ENCODE results near the gene AFF3. TPM values are rescaled to one million over a fixed set of nuclear protein-coding genes. Genes with fewer than 3 reads are reported as not detected.

The AFF3 gene
- total and polyA plus RNA-seq, 2 of the 4 experiments (the other 2 are of a cell fraction) = 12.9 to 14.3 TPM

DNA sequence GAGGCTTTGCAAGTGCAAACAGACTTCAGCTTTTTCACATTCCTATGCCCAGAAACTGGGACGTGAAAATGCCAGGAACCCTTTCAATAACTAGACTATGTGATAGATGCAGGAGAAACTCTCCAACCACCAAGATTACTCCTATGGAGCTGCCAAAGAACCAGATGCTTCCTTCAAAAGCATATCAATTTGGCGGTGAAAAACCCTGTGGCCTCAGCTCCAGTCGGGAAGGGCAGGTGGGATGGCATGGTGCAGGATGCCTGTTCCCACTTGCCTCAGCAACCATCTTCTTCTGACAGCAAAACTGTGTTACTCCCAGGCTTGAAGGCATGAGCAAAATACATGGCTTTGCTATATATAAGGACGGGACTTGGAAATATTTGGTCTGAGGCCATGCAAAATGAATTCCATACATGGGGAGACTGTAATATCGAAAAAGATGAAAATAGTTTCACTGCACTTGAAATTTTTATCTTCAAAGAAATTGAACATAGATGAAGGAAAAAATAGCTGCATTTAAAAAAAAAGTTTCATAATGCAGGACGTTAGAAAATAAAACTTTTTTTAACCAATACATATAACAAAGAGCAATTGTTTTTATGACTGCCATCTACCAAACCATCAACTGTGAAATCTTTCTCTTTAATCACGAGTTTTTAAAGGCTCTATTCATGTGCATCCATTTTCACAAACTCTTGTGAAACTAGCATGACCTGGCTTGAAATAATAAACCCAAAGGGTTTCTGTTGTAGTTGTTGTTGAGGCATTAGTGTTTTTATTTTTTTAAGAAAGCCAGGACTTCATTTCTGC is 99.1 kb downstream of the AFF3 start:
- Histone ChIP-seq H3K27ac (ENCODE audit: insufficient read depth, low read length) (no peak overlapping the region), H2BK5ac (ENCODE audit: low read depth, low read length, poor library complexity, severe bottlenecking) (no peak overlapping the region), H3K4me1 (ENCODE audit: control insufficient read depth, insufficient read depth, low read length) (peaks cover 2% of the 10 kb centered on the region), H2AK9ac (replicated peaks; ENCODE audit: low read depth, low read length, poor library complexity) (no peak overlapping the region), H3K18ac (ENCODE audit: low read depth, low read length) (no peak overlapping the region), H3K36me3 (ENCODE audit: control insufficient read depth, insufficient read depth, low read length) (peaks cover 14% of the 10 kb centered on the region), H4K8ac (ENCODE audit: low read depth in 2 of 2, low read length in 2 of 2) (no peak overlapping the region), H2BK15ac (ENCODE audit: low read depth, low read length) (0 out of 3 replicates have a peak overlapping the region, but pooled peaks have one; percentile 17), H3K4me2 (ENCODE audit: low read depth, low read length) (no peak overlapping the region), H3K9ac (ENCODE audit: low read depth, low read length) (no peak overlapping the region), H2BK120ac (ENCODE audit: low read depth, low read length) (no peak overlapping the region), H3K14ac (replicated peaks; ENCODE audit: low read depth, low read length) (0 out of 2 replicates have a peak overlapping the region, but pooled peaks have one; percentile 6), H2AK5ac (ENCODE audit: low read depth, low read length) (0 out of 2 replicates have a peak overlapping the region, but pooled peaks have one; percentile 31), H3K9me3 (ENCODE audit: control insufficient read depth, insufficient read depth, low read length) (no peaks in the 10 kb centered on the region), H2AFZ (replicated peaks; ENCODE audit: low read length, poor library complexity) (no peak overlapping the region), H4K91ac (ENCODE audit: insufficient read depth, low read depth, low read length) (no peak overlapping the region), H3K79me1 (ENCODE audit: low read depth in 1 of 2, low read length in 2 of 2) (peaks cover 30 to 64% of the 10 kb centered on the region in 2 experiments), H3K23ac (ENCODE audit: low read depth, low read length) (no peak overlapping the region), H4K20me1 (ENCODE audit: insufficient read depth, low read length) (no peaks in the 10 kb centered on the region), H3K9me1 (ENCODE audit: insufficient read depth, low read length) (0 out of 2 replicates have a peak, but pooled peaks cover 11% of the 10 kb centered on the region), H4K5ac (ENCODE audit: low read depth, low read length) (no peak overlapping the region), H3K27me3 (ENCODE audit: control insufficient read depth, insufficient read depth, low read length) (no peaks in the 10 kb centered on the region), H3K4me3 (ENCODE audit: insufficient read depth, low read depth, low read length) (no peak overlapping the region), H2BK20ac (ENCODE audit: low read depth, low read length) (no peak overlapping the region), H3K4ac (ENCODE audit: low read depth, low read length) (no peak overlapping the region), H3K56ac (ENCODE audit: extremely low read depth, insufficient read depth, low read length) (no peak overlapping the region)
- dilution Hi-C loops (cut with HindIII; ENCODE audit: low sequenced_read_pairs, unreplicated experiment) = no loop called here
- no CpG with 5 or more reads among the region's 7 CpGs for WGBS, 2 experiments (ENCODE audit: extremely low coverage in 2 of 2, insufficient read length in 1 of 2)
- ChIA-PET POLR2A (ENCODE audit: unreplicated experiment) (interaction anchor here (0.6 kb wide), 1 partner anchor 15 kb away, joined by 6 read pairs; no protein-coding TSS in a partner anchor), CTCF (no interaction called here)
- ATAC-seq (ENCODE audit: low read depth) (no peak), DNase-seq (no peak)
- no peak for TF ChIP-seq CEBPB (IDR thresholded peaks at IDR 0.05; ENCODE audit: low read depth, low read length)
- TF ChIP-seq CTCF (conservative IDR thresholded peaks at IDR 0.05; ENCODE audit: low read depth, low read length) = no peak
- TF ChIP-seq SMC3 (IDR thresholded peaks at IDR 0.05; ENCODE audit: low read depth, low read length) = no peak
- no peak for TF ChIP-seq MAFK (IDR thresholded peaks at IDR 0.05; ENCODE audit: low read depth, low read length)
- no peak for TF ChIP-seq FOS (IDR thresholded peaks at IDR 0.05; ENCODE audit: low read depth, low read length)
- TF ChIP-seq MXI1 (IDR thresholded peaks at IDR 0.05; ENCODE audit: borderline replicate concordance, low read depth, low read length) = no peak
- TF ChIP-seq RAD21 (IDR thresholded peaks at IDR 0.05; ENCODE audit: low read length) = no peak
- TF ChIP-seq NFE2L2 (IDR thresholded peaks at IDR 0.05; ENCODE audit: low read depth, low read length) = no peak
- TF ChIP-seq BHLHE40 (IDR thresholded peaks at IDR 0.05; ENCODE audit: low read depth, low read length) = no peak
- TF ChIP-seq USF2 (IDR thresholded peaks at IDR 0.05; ENCODE audit: low read depth, low read length) = no peak
- no peak for TF ChIP-seq ELK1 (IDR thresholded peaks at IDR 0.05; ENCODE audit: borderline replicate concordance, low read depth, low read length)
- TF ChIP-seq MAZ (IDR thresholded peaks at IDR 0.05; ENCODE audit: borderline replicate concordance, low read depth, low read length) = no peak
- no peak for TF ChIP-seq RFX5 (IDR thresholded peaks at IDR 0.05; ENCODE audit: low read depth, low read length)
- no peak for TF ChIP-seq POLR2A (IDR thresholded peaks at IDR 0.05; ENCODE audit: low read depth, low read length)
- BruUV-seq (replicated peaks) = no TSS peak
- intact Hi-C loops (cut with micrococcal nuclease) = no loop called here
- in situ Hi-C loops (cut with MboI; ENCODE audit: low sequenced_read_pairs) = no loop called here

Data from IMR-90 (cell line).